Measurements from ENCODE around the gene SHANK3.

Gene SHANK3

DNA sequence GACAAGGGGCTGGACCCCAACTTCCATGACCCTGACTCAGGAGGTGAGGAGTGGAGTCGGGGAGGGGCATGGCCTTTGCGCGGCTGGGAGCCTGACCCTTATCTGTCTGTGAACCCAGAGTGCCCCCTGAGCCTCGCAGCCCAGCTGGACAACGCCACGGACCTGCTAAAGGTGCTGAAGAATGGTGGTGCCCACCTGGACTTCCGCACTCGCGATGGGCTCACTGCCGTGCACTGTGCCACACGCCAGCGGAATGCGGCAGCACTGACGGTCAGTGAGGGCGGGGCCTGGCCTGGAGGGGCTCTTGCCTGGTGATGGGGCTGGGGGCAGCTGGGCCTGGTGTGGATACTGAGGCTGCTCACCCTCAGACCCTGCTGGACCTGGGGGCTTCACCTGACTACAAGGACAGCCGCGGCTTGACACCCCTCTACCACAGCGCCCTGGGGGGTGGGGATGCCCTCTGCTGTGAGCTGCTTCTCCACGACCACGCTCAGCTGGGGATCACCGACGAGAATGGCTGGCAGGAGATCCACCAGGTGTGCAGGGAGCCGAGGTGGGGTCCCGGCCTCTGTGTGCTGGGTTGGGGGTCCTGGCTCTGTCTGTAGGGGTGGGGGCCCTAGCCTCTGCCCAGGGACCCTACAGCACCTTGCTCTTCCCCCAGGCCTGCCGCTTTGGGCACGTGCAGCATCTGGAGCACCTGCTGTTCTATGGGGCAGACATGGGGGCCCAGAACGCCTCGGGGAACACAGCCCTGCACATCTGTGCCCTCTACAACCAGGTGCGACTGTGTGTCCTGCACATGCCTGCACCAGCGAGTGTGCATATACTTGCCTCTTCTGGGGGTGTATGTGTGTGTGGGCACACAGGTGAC, 6.3 kb downstream of the SHANK3 start:
- DNase-seq = no peak

DNA sequence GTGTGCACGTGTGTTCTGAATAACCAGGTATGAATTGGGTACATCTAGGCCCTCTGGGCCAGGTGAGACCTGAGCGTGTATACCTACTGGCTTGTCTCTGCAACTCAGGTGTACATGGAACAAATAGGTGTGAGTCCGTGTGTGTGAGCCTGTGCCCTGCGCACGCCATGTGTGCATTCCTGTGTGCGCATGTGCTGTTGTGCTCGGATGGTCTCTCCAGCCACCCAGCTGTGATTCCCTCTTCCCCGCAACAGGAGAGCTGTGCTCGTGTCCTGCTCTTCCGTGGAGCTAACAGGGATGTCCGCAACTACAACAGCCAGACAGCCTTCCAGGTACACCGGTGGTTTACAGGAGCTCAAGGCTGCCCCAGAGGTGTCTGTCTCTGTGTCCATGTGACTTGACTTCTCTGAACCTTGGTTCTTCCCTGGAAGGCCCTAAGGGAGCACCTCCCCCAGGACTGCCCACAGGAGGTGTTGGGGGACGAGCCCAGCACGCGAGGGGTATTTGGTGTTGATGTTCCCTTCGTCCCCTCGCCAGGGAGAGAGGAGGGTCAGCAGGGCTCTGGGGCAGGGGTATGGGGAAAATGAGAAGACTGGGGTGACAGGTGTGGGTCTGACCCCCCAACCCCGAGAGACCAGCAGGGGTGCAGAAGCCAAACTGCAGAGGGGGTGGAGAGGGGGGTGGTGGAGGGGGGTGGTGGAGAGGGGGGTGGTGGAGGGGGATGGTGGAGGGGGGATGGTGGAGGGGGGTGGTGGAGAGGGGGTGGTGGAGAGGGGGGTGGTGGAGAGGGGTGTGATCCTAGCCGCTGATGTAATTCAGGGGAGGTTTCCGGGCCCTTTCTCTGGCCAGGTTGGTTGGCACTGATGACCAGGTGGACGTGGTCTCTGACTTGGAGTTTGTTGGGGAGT, 10.7 kb downstream of the SHANK3 start:
- peak; percentile 21 for DNase-seq

GRCh38 chr22:50683994-50684371, 11.4 kb downstream of the SHANK3 start:
- DNase-seq = no peak

GRCh38 chr22:50684501-50684900, 11.9 kb downstream of the SHANK3 start:
- no peak for DNase-seq

GRCh38 chr22:50684986-50685385, 12.4 kb downstream of the SHANK3 start:
- DNase-seq = peak; percentile 29

GRCh38 chr22:50686794-50687193, 14.2 kb downstream of the SHANK3 start:
- no peak for DNase-seq

- DNase-seq = no peak
Observed at GRCh38 chr22:50687829-50688228, 15.2 kb downstream of the SHANK3 start.

DNA sequence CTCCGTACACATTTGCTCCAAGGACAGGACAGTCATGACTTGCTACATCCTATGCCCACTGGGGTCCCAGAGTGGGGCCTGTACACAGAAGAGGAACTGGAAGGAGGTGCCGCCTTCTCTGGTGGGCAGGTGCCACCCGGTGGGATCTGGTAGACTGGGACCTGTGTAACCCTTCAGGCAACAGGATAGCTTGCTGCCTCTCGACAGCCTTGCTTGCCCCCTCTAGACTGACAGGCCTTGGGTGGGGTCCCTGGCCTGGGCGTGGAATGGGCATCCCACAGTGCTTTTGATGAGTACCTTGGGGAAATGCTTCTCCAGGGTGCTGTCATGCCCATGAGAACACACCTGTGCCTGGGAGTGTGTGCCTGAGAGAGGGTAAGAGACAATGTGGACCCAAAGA, 15.8 kb downstream of the SHANK3 start:
- no peak for DNase-seq

- DNase-seq = no peak
Observed at GRCh38 chr22:50691521-50691920, 18.9 kb downstream of the SHANK3 start.

DNA sequence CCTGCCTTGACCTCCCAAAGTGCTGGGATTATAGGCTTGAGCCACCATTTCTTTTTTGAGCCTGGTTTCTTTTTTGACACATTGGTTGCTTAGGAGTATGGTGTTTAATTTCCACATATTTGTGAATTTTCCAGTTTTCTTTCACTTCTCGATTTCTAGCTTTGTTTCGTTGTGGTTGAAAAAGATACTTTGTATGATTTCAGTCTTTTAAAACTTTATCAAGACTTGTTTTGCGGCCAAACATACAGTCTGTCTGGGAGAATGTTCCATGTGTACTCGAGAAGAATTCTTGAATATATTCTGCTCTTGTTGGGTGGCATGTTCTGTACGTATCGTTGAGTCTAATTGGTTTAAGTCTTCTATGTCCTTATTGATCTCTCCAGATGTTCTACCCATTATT, 20.8 kb downstream of the SHANK3 start:
- DNase-seq = no peak

DNA sequence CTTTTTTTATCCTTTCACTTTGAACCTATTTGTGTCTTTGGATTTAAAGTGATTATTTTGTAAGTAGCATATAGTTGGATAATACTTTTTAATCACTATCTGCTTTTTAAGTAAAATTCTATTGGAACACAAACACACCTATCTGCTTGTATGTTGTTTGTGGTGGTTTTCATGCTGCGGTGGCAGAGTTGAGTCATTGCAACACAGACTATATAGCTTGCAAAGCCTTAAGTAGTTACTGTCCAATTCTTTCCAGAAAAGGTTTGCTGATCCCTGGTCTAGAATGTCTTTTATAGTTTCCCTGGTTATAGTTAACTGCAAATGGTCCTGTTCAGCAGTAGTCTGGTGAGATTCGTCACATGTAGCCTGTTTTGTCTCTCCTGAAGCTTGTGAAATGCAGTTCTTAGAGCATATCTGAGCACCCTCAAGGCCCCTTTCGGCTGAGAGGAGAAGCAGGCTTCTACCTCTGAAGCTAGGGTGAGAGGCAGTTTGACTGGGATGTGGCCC, 21.5 kb downstream of the SHANK3 start:
- no peak for DNase-seq

DNA sequence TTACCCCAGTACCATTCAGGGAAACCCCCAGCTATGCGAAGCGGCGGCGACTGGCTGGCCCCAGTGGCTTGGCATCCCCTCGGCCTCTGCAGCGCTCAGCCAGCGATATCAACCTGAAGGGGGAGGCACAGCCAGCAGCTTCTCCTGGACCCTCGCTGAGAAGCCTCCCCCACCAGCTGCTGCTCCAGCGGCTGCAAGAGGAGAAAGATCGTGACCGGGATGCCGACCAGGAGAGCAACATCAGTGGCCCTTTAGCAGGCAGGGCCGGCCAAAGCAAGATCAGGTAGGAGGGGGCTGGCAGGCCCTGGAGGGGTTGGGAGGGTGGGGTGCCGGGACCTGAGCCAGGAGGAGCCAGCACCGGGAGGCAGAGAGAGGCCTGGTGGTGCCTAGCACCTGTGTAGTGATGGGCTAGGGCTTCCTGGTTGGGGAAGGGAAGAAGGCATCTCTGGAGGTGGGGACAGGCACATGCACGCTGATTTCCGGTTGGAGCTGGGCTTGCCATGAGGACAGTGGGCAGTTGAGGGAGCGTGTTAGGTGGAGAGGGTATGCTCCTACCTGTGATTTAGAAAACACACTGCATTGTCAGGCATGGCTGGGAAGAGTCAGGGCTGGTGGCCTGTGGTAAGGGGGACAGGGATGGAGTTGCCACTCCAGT, 22.3 kb downstream of the SHANK3 start:
- DNase-seq = no peak

- no peak for DNase-seq
Observed at GRCh38 chr22:50695421-50696250, 23.0 kb downstream of the SHANK3 start.

- no peak for DNase-seq
Observed at GRCh38 chr22:50696251-50696798, 23.7 kb downstream of the SHANK3 start.

DNA sequence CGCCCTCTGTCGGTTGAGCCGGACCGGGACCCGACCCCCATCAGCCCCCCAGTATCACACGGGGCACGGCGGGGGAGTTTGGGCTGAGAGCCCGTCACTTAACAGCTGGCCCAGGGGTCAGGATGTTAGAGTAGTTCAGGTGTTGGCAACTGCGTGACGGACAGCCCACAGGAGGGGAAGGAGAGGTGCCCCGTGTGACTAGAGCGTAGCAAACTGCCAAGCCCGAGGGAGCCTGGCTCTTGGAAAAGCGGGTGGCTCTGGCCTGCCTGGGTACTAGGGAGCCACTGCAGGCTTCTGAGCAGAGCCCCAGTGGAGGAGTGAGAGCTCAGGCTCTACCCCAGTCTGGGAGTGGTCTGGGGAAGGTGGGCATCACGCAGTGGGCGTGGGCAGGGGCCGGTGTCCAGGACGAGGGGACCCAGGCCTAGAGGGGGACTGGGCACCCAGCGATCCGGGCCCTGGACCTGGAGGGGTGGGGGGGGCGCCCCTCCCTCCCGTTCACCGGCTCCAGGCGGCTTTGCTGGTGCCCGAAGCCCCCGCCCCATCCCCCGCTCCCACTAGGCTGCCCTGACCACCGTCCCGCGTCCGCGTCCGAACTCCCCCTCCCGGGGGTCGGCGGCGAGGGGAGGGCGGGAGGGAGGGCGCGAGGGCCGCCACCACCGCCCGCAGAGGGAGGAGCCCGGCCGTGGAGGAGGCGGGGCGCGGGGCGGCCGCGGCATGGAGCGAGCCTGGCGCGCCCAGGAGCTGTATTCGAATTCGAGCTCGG, 24.4 kb downstream of the SHANK3 start:
- DNase-seq = peak; percentile 70

DNA sequence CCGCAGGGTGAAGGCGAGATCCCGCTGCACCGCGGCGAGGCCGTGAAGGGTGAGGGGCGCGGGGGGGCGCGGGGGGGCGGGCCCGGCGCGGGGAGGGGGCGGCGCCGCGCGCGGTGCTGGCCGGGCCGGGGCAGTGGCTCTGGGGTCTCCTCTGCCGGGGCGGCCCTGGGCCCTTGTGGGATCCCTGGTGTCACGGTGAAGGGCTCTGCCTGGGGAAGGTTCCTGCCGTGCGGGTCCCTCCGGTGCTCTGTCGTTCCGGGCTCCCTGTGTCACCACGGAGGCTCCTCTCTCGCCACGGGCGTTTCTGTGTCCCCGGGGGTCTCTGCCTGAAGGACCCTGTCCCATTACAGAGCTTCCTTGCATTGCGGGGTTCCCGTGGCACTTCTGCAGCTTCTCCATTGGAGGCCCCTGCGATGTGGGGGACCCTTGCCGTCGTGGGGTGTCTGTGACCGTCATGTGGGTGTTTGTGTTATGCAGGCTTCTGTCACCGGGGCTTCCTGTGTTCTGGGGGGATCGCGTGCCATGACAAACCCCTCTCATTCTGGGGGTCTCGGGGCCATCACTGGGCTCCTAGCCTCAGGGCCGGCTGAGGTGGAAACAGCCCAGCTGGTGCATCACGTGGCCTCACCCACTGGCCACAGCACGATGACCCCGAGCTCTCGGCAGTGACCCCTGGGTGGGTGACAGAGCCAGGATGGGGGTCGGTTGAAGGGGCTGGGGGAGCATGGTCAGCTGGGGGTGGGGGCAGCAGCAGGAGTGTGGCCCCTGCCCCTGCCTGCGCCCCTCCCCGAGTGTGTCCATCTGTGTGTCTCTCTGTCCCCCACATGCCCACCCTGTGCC, 25.3 kb downstream of the SHANK3 start:
- DNase-seq = peak; percentile 60

GRCh38 chr22:50698546-50698945, 25.9 kb downstream of the SHANK3 start:
- no peak for DNase-seq

DNA sequence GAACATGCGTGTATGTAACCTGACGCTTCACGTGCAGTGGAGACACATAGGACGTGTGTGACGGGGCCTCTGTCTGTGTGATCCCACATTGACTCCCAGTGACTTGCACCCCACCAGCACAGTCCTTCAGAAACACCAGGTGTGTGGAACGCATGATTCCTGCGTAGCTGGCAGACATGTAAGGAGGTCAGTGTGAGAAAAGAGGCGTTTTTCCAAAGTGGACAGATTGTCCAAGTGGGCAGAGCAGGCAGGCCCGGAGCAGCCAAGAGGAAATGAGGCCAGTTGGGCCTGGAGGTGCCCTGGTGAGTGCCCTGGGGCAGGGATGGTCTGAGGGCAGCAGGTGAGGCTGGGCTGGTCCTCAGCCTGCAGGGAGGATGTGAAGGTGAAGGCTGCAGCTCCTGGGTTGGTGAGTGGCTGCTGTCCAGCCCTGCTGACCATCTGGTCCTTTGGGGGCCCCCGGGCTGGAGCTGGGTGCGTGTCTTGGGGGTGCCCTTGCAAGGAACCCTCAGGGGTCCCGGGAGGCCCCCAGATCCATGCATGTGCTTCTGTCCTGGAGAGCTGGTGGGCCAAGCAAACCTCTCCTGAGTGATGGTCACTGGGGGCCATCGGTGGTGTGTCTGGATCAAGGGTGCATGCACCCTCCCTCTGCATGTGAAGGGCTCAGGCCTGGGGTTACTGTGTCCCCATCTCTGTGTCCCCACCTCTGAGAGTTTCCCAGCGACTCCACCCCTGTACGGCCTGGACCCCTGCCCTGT, 26.6 kb downstream of the SHANK3 start:
- DNase-seq = no peak

DNA sequence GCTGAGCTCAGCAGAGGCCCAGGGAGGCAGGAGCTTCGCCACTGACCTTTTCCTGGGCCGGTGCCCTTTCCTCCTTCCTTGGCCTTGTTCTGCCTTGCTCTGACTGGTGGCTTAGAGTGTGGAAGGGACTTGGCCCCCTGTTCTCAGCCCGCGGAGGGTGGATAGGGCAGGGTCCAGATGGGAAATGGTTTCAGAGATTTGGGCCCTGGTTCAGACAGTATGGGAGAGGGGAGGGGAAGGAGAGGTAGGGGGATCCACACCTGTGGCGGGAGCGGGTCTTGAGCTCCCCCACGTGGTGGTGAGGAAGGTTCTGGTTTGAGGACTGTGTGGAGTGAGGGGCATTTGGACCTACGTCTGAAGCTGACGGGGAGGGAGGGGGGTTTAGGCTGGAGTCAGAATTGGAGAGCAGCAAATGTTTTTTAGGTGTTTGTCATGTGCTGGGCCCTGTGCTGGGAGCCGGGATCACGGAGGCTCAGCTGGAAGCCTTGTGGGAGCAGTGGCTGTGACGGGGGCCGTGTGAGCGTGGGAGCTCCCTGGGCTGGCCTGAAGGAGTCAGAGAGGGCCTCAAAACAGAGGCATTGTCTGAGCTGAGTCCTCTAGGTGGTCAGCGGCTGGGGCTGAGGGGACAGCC, 27.2 kb downstream of the SHANK3 start:
- no peak for DNase-seq

Measured in 8988T (cell line).